Lower leg skin (tissue), 3 donors: ENCODE data around the gene OGN.

ENCODE experiments used
- POLR2A ChIP-seq, 2 donors: fragments of 450-650 bp; IDR thresholded peaks; one replicate each; pipeline ENCODE4 v1.6.1; 2016 to 2017; ENCODE audit warnings: antibody characterized with exemption in 2 of 2, mild to moderate bottlenecking in 1 of 2, moderate library complexity in 1 of 2
- TF ChIP-seq, protein P1 (sequence below), 3 donors: fragments of 450-650 bp; IDR thresholded peaks; one replicate each; pipeline ENCODE4 v1.5.1; 2016; ENCODE audit warnings: antibody characterized with exemption in 3 of 3, mild to moderate bottlenecking in 3 of 3, moderate library complexity in 2 of 3

DNA sequence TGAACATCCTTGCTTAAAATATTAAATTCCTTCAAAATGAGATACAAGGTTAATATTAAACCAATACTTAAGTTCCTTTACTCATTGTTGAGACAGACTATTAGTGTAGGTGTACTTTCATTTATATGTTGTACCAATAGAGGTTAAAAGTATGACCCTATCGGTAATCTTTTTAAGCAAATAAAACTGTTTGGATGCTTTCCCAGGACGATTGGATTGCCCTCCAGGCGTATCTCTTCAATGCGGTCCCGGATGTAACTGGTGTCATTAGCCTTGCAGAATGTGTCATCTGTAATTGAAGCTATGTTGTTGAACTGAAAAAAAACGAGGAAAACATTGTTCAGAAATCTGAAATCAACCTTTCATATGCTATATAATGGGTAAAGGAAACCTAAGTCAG is 18.9 kb downstream of the OGN start:
- TF ChIP-seq POLR2A (IDR thresholded peaks at IDR 0.05) = no peak
- TF ChIP-seq, protein P1, sequence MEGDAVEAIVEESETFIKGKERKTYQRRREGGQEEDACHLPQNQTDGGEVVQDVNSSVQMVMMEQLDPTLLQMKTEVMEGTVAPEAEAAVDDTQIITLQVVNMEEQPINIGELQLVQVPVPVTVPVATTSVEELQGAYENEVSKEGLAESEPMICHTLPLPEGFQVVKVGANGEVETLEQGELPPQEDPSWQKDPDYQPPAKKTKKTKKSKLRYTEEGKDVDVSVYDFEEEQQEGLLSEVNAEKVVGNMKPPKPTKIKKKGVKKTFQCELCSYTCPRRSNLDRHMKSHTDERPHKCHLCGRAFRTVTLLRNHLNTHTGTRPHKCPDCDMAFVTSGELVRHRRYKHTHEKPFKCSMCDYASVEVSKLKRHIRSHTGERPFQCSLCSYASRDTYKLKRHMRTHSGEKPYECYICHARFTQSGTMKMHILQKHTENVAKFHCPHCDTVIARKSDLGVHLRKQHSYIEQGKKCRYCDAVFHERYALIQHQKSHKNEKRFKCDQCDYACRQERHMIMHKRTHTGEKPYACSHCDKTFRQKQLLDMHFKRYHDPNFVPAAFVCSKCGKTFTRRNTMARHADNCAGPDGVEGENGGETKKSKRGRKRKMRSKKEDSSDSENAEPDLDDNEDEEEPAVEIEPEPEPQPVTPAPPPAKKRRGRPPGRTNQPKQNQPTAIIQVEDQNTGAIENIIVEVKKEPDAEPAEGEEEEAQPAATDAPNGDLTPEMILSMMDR (IDR thresholded peaks at IDR 0.05) = no peak
